Right lobe of liver (tissue), 6 donors: ENCODE results near the gene MEG3. TPM values are rescaled to one million over a fixed set of nuclear protein-coding genes. Genes with fewer than 3 reads are reported as not detected.
A peak's percentile ranks its signal among the peaks of the same experiment; 100 is the strongest.

Experiments
- ATAC-seq, 4 donors: fragments of 200-7000 bp; cut with Tn5 transposase; one replicate each; pipeline ENCODE4 v1.9.1; 2020; ENCODE audit warnings: mild to moderate bottlenecking in 4 of 4, moderate library complexity in 4 of 4
- DNase-seq, 3 donors: peaks; one replicate each; pipeline ENCODE4 v3.0.0-alpha.2; 2020
- H3K27ac ChIP-seq, 3 donors: fragments of 200-600 bp; one replicate each; pipeline ENCODE4 v1.8.0; 2022
- H3K27me3 ChIP-seq, 2 donors: fragments of 200-600 bp; one replicate each; pipeline ENCODE4 v1.8.0; 2022
- H3K36me3 ChIP-seq, 4 donors: fragments of 200-600 bp; sonication (generic) in 1 of 4; one replicate each; pipeline versions ENCODE4 v1.5.1 to v1.8.0; 2017 to 2022; ENCODE audit warnings: control low read depth in 1 of 4
- H3K4me1 ChIP-seq, 4 donors: fragments of 200-600 bp; sonication (generic) in 1 of 4; one replicate each; pipeline versions ENCODE4 v1.5.1 to v1.8.0; 2017 to 2022; ENCODE audit warnings: control low read depth in 1 of 4
- H3K4me3 ChIP-seq, 3 donors: fragments of 200-600 bp; one replicate each; pipeline ENCODE4 v1.8.0; 2022
- H3K9me3 ChIP-seq, 4 donors: fragments of 200-600 bp; sonication (generic) in 1 of 4; one replicate each; pipeline versions ENCODE4 v1.5.1 to v1.8.0; 2017 to 2022; ENCODE audit warnings: control low read depth in 1 of 4
- POLR2A ChIP-seq: fragments of 450-650 bp; IDR thresholded peaks from one replicate; pipeline ENCODE4 v1.6.1; 2017; ENCODE audit warnings: antibody characterized with exemption, mild to moderate bottlenecking
- WGBS: methylation state at CpG from one replicate; pipeline ENCODE4 v1.1.6; 2018; ENCODE audit warnings: low coverage, low lambda C conversion rate; ENCODE audit not compliant: insufficient coverage; ENCODE audit errors: missing lambda C conversion rate; 5-methylcytosine and 5-hydroxymethylcytosine counted together
- intact Hi-C, 2 donors: fragments of 100-400 bp; cut with DNase I; formaldehyde crosslinking; loops; one replicate each; pipeline versions ENCODE4 v1.11.2 to v1.14.1; 2022
- total RNA-seq, 6 experiments: library from RNA; depleted of rRNA in 2 of 6; stranded (reverse); fragments of >200 nt in 2 of 6; fragmentation: NEBNext Ultra II Directional in 3 of 6; extraction: Animal tissue kit (Norgen Biotek cat#: 25700) in 3 of 6; gene quantifications; one replicate each; pipeline versions ENCODE4 v1.1.0 to v1.2.4, GENCODE V29; 2016 to 2023
- TF ChIP-seq, protein P1 (sequence below), 4 donors: fragments of 200-600 bp in 3 of 4; fragments of 450-650 bp in 1 of 4; IDR thresholded peaks; one replicate each; pipeline versions ENCODE4 v1.5.1 to v1.8.0; 2016 to 2022; ENCODE audit warnings: antibody characterized with exemption in 4 of 4, mild to moderate bottlenecking in 2 of 4
- donor health status: DM: no; HTN: yes; CAD: no.
- donor health status: DM: no; HTN: no; CAD: no.
- donor health status: DM: no; HTN: no; CAD: no.
- donor health status: DM: no; HTN: yes; CAD: no.
- donor health status: DM: no; HTN: yes; CAD: no.

MEG3 gene
- total RNA-seq, 6 experiments from 2014 or later = 5.7 to 43.7 (median 23.9) TPM

DNA sequence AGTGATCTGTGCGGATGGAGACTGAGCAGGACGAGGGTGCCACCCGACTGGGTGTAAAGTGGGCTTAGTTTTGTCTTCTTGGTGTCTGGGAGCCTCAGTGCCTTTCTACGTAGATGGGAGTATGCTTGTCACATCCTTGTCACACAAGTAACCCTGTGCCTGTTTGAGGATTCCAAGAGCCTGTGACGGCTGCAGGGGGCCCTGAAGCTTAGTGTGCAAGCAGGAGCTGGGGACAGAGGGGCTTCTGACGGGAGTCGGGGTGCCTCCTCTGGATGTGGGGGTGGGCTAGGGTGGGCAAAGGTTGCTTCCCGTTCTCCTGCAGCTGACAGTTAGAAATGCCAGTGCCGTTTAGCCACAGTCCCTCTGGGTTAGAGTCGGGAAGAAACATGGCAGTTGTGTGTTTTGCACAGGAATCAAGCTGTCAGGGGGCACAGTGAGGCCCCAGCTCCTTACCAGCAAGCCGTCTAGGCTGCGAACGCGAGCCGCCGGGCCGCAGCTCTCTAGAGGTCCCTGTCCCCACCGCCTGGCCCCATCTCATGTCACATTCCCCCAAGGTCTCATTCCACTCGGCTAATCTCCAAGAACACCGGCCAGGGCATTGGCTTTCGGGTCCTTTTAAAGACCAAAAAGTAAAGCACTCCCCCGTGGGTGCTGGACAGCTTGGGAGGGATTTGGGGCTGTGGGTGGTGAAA, 70.6 kb downstream of the MEG3 start:
- no peak overlapping the region for H3K4me3 ChIP-seq
- no peaks in the 10 kb centered on the region for H3K27me3 ChIP-seq
- WGBS = 39% methylated on average over 10 of the region's 22 CpGs
- H3K27ac ChIP-seq = no peak overlapping the region
- intact Hi-C loops = no loop called here
- no peaks in the 10 kb centered on the region for H3K4me1 ChIP-seq
- no peak for DNase-seq
- no peaks in the 10 kb centered on the region for H3K36me3 ChIP-seq
- TF ChIP-seq, protein P1, sequence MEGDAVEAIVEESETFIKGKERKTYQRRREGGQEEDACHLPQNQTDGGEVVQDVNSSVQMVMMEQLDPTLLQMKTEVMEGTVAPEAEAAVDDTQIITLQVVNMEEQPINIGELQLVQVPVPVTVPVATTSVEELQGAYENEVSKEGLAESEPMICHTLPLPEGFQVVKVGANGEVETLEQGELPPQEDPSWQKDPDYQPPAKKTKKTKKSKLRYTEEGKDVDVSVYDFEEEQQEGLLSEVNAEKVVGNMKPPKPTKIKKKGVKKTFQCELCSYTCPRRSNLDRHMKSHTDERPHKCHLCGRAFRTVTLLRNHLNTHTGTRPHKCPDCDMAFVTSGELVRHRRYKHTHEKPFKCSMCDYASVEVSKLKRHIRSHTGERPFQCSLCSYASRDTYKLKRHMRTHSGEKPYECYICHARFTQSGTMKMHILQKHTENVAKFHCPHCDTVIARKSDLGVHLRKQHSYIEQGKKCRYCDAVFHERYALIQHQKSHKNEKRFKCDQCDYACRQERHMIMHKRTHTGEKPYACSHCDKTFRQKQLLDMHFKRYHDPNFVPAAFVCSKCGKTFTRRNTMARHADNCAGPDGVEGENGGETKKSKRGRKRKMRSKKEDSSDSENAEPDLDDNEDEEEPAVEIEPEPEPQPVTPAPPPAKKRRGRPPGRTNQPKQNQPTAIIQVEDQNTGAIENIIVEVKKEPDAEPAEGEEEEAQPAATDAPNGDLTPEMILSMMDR (IDR thresholded peaks at IDR 0.05) = no peak
- TF ChIP-seq POLR2A = no peak
- no peak for ATAC-seq
- no peaks in the 10 kb centered on the region for H3K9me3 ChIP-seq

DNA sequence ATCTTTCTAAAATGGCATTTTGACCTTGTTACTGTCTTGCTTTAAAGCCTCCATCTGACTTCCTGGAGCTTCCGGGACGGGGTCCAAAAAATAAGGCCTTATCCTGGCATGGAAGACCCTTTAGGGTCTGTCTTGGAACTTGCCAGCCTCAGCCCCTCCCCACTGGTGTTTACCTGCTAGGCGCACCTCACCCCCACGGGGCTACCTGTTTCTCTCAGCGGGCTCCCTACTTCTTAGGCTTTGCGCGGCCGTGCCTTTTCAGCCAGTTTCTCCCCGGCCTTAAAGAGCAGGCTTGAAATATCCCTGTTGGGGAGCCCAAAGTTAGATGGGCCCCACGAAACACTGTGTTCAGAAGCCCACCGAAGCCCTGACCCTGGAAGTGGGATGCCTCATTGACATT, 72.5 kb downstream of the MEG3 start:
- Histone ChIP-seq H3K27me3 (no peaks in the 10 kb centered on the region), H3K4me3 (no peak overlapping the region), H3K9me3 (no peaks in the 10 kb centered on the region), H3K36me3 (no peaks in the 10 kb centered on the region), H3K4me1 (no peaks in the 10 kb centered on the region), H3K27ac (no peak overlapping the region)
- ATAC-seq = no peak
- intact Hi-C loops = no loop called here
- TF ChIP-seq POLR2A = no peak
- TF ChIP-seq, protein P1 (IDR thresholded peaks at IDR 0.05) = no peak
- peak in 1 of 3 donors; percentile 11 for DNase-seq
- WGBS = 62% methylated on average over 10 of the region's 11 CpGs

DNA sequence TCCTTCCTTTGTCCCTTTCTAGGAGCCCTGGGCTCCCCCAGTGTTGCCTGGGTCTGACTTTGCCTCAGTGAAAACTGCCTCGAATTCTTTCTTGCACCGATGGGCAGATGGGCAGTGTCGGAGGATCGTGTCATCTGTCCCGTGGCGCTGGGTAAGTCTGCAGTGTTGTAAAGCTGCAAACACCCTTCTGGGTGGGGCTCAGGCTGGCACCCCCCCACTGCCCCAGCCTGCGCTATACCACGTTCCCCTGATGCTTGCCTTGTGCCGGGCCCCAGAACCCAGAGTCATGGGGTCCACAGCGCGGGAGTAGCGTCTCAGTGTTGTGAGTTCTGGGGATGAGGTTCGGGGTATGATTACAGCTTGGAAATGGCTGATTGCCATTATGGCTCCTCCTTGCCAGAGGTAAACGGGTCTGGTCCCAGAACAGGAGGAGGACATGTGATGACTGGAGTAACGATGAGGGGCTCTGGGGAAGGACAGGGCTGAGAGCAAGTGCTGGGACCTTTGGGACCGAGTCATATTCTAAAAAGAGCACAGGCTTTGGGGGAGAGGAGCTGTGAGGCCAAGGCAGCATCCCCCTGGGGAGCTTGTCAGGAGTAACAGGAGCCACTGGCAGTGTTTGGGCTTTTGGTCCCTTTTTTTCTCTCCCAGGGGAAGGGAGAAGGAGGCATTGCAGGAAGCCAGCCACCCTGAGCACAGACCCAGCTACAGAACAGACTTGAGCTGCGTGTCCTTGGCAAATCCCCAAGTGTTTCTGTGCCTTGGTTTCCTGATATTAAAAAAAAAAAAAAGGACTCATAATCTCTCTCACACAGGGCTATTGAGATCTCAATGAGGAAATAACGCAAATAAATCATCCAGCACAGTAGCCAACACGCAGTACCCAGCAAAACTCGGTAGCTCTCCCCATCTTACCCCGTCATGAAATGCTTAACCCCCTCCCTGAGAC, 73.3 kb downstream of the MEG3 start:
- intact Hi-C loops = no loop called here
- peak in 2 of 3 donors; percentile 25 to 50 for DNase-seq
- peak; percentile 33 to 66 (median 50) for ATAC-seq
- WGBS = 55% methylated on average over 15 of the region's 21 CpGs
- no peaks in the 10 kb centered on the region for H3K9me3 ChIP-seq
- TF ChIP-seq POLR2A = no peak
- TF ChIP-seq, protein P1 (IDR thresholded peaks at IDR 0.05) = no peak
- H3K4me3 ChIP-seq = no peak overlapping the region
- no peaks in the 10 kb centered on the region for H3K36me3 ChIP-seq
- no peaks in the 10 kb centered on the region for H3K27me3 ChIP-seq
- H3K27ac ChIP-seq = no peak overlapping the region
- no peaks in the 10 kb centered on the region for H3K4me1 ChIP-seq

DNA sequence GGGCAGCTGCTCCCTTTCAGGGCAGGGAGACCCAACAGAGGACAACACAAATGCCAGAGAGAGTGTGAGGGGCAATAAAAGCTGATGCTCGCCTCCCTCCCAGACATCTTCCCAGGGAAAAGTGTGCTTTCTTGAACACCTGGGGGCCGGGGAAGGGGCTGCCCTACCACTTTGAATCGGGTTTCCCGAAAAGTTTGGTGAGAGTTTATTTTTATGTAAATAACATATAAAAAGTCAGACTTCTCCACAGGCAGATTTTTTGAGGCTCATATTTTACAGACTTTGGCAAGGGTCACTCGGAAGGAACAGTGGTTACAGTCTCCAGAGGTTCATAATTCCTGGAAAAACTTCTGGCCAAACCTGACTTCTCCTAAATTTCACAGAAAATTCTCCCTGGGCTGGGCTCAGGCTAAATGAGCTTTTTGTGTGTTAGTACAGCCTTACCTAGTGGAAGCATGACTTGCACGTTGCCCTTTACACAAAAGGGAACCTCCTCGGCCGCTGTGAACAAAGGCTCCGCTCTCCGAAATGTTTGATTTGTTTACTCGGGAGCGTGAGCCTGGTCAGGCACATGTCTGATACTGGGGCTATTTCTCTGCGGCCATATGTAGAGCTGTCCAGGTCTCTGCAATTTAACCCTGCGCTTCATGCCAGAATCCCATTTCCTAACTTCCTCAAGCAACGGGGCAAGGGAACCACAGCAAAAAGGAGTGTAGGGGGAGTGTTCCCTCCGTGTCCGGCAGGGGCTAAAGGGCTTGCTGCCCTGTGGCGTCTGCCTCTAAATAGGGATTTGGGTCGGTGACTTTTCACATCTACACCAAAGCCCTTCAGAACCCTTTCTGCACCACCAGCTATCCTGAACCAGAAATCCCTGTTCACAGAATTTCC, 74.2 kb downstream of the MEG3 start:
- H3K27ac ChIP-seq = no peak overlapping the region
- no peaks in the 10 kb centered on the region for H3K36me3 ChIP-seq
- TF ChIP-seq POLR2A = no peak
- TF ChIP-seq, protein P1 (IDR thresholded peaks at IDR 0.05) = no peak
- H3K4me3 ChIP-seq = no peak overlapping the region
- peak in 2 of 3 donors; percentile 10 to 38 for DNase-seq
- WGBS = 6% methylated on average over 18 of the region's 19 CpGs
- peak; percentile 26 to 68 (median 48) for ATAC-seq
- no peaks in the 10 kb centered on the region for H3K4me1 ChIP-seq
- intact Hi-C loops = no loop called here
- H3K27me3 ChIP-seq = no peaks in the 10 kb centered on the region
- H3K9me3 ChIP-seq = no peaks in the 10 kb centered on the region
